Trophoblast cell (in vitro differentiated cells and primary cell): Measurements from ENCODE around the gene CAV2.
A peak's percentile ranks its signal among the peaks of the same experiment; 100 is the strongest.

ENCODE experiments used
- DNase-seq, 2 donors: peaks; one replicate each; pipeline ENCODE4 v3.0.0-alpha.2; 2016
- H2AFZ ChIP-seq: 2 replicates; pipeline ENCODE4 v1.6.1; 2013; ENCODE audit warnings: low read length, moderate library complexity, mild to moderate bottlenecking; ENCODE audit not compliant: insufficient read depth, poor library complexity
- H2AK5ac ChIP-seq: 2 replicates; pipeline ENCODE4 v1.6.1; 2013; ENCODE audit warnings: mild to moderate bottlenecking, low read length
- H2BK120ac ChIP-seq: 2 replicates; pipeline ENCODE4 v1.6.1; 2013; ENCODE audit warnings: low read length, mild to moderate bottlenecking, moderate library complexity; ENCODE audit not compliant: insufficient read depth, poor library complexity
- H2BK12ac ChIP-seq: 2 replicates; pipeline ENCODE4 v1.6.1; 2013; ENCODE audit warnings: mild to moderate bottlenecking, low read length, moderate library complexity
- H2BK5ac ChIP-seq: 2 replicates; pipeline ENCODE4 v1.6.1; 2013; ENCODE audit warnings: low read length, low read depth, moderate library complexity, mild to moderate bottlenecking; ENCODE audit not compliant: poor library complexity
- H3K14ac ChIP-seq: 2 replicates; pipeline ENCODE4 v1.6.1; 2013; ENCODE audit warnings: mild to moderate bottlenecking, low read length
- H3K18ac ChIP-seq: 2 replicates; pipeline ENCODE4 v1.6.1; 2013; ENCODE audit warnings: mild to moderate bottlenecking, low read length
- H3K23ac ChIP-seq: 2 replicates; pipeline ENCODE4 v1.6.1; 2013; ENCODE audit warnings: low read length
- H3K27ac ChIP-seq: 2 replicates; pipeline ENCODE4 v1.5.1; 2013; ENCODE audit warnings: low read depth, mild to moderate bottlenecking, inconsistent platforms, low read length, moderate library complexity
- H3K27me3 ChIP-seq: 2 replicates; pipeline ENCODE4 v1.6.1; 2013; ENCODE audit warnings: inconsistent platforms, mild to moderate bottlenecking, low read length, moderate library complexity; ENCODE audit not compliant: insufficient read depth
- H3K36me3 ChIP-seq, 2 experiments: 1 replicate in 1 of 2; 2 replicates in 1 of 2; pipeline ENCODE4 v1.6.1; 2013; ENCODE audit warnings: low read length in 2 of 2, mild to moderate bottlenecking in 2 of 2, moderate library complexity in 1 of 2; ENCODE audit not compliant: insufficient read depth in 2 of 2, control insufficient read depth in 1 of 2
- H3K4ac ChIP-seq: 2 replicates; pipeline ENCODE4 v1.6.1; 2013; ENCODE audit warnings: low read depth, mild to moderate bottlenecking, low read length, moderate library complexity
- H3K4me1 ChIP-seq, 2 experiments: 1 replicate in 1 of 2; 2 replicates in 1 of 2; pipeline ENCODE4 v1.6.1; 2013; ENCODE audit warnings: low read length in 2 of 2, mild to moderate bottlenecking in 2 of 2, moderate library complexity in 1 of 2; ENCODE audit not compliant: insufficient read depth in 2 of 2, control insufficient read depth in 1 of 2
- H3K4me2 ChIP-seq: 2 replicates; pipeline ENCODE4 v1.6.1; 2013; ENCODE audit warnings: inconsistent platforms, mild to moderate bottlenecking, low read length, moderate library complexity
- H3K4me3 ChIP-seq: 2 replicates; pipeline ENCODE4 v1.5.1; 2013; ENCODE audit warnings: mild to moderate bottlenecking, low read depth, low read length, inconsistent platforms
- H3K79me1 ChIP-seq: one replicate; pipeline ENCODE4 v1.6.1; 2013; ENCODE audit warnings: low read length
- H3K79me2 ChIP-seq: 2 replicates; pipeline ENCODE4 v1.6.1; 2013; ENCODE audit warnings: low read length, mild to moderate bottlenecking; ENCODE audit not compliant: control insufficient read depth, insufficient read depth, poor library complexity
- H3K9ac ChIP-seq: 2 replicates; pipeline ENCODE4 v1.6.1; 2013; ENCODE audit warnings: mild to moderate bottlenecking, low read length
- H3K9me3 ChIP-seq: 2 replicates; pipeline ENCODE4 v1.6.1; 2013; ENCODE audit warnings: low read depth, mild to moderate bottlenecking, control low read depth, inconsistent platforms, low read length; ENCODE audit not compliant: insufficient read depth
- H4K12ac ChIP-seq: 2 replicates; pipeline ENCODE4 v1.6.1; 2013; ENCODE audit warnings: low read depth, mild to moderate bottlenecking, low read length, moderate library complexity
- H4K8ac ChIP-seq: 2 replicates; pipeline ENCODE4 v1.6.1; 2013; ENCODE audit warnings: low read depth, mild to moderate bottlenecking, low read length, moderate library complexity
- H4K91ac ChIP-seq: one replicate; pipeline ENCODE4 v1.6.1; 2013; ENCODE audit warnings: low read depth, mild to moderate bottlenecking, low read length, moderate library complexity
- WGBS: extraction: QIAGEN DNeasy Blood & Tissue Kit; methylation state at CpG from one replicate; pipeline ENCODE4 v1.1.7; 2013; ENCODE audit warnings: missing lambda C conversion rate; ENCODE audit not compliant: insufficient read length, insufficient coverage; ENCODE audit errors: extremely low coverage; 5-methylcytosine and 5-hydroxymethylcytosine counted together

CAV2 gene

GRCh38 chr7:116543664-116544063 lies 44.1 kb downstream of the CAV2 start:
- Histone ChIP-seq H3K14ac (no peak overlapping the region), H3K4me1 (peaks cover 0 to 6% of the 10 kb centered on the region in 2 experiments), H2BK12ac (no peak overlapping the region), H4K91ac (no peak overlapping the region), H3K18ac (no peak overlapping the region), H3K27me3 (no peaks in the 10 kb centered on the region), H3K4me2 (no peak overlapping the region), H2AFZ (no peak overlapping the region), H3K36me3 (no peaks in the 10 kb centered on the region), H3K23ac (no peak overlapping the region), H3K4me3 (no peak overlapping the region), H3K27ac (peak overlapping the region; percentile 30), H3K4ac (no peak overlapping the region), H2AK5ac (no peak overlapping the region), H3K9me3 (no peaks in the 10 kb centered on the region), H4K8ac (no peak overlapping the region), H3K79me2 (no peaks in the 10 kb centered on the region), H3K79me1 (peaks cover 3% of the 10 kb centered on the region), H2BK120ac (no peak overlapping the region), H2BK5ac (no peak overlapping the region), H3K9ac (no peak overlapping the region), H4K12ac (no peak overlapping the region)
- no CpG with 5 or more reads among the region's 2 CpGs for WGBS
- no peak for DNase-seq

DNA sequence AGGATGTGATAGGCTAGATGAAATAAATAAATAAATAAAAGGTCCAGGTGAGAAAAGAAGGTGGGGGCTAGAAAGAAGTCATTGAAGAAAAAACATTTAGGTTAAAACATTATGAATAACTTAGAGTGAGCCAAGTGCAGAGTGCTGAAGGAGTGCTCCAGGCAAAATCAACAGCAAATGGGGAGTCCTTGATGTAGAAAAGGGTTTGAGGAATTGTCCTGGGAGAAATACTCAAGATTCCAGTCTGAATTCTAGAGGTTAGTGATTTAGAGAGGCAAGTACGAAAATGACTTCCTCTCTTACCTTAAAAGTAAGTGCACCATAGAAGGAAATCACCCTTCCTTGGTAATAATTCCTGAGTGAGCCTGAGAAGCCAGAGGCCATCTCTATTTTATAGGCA lies 44.9 kb downstream of the CAV2 start:
- no peaks in the 10 kb centered on the region for H3K27me3 ChIP-seq
- no peak overlapping the region for H2AFZ ChIP-seq
- no peak for DNase-seq
- no peak overlapping the region for H4K91ac ChIP-seq
- no peaks in the 10 kb centered on the region for H3K79me2 ChIP-seq
- no CpG with 5 or more reads among the region's 1 CpG for WGBS
- H3K79me1 ChIP-seq: peaks cover 3% of the 10 kb centered on the region
- no peak overlapping the region for H4K8ac ChIP-seq
- no peaks in the 10 kb centered on the region for H3K36me3 ChIP-seq
- no peak overlapping the region for H2BK5ac ChIP-seq
- no peak overlapping the region for H3K4ac ChIP-seq
- H3K18ac ChIP-seq: no peak overlapping the region
- no peaks in the 10 kb centered on the region for H3K9me3 ChIP-seq
- H2AK5ac ChIP-seq: no peak overlapping the region
- peaks cover 0 to 6% of the 10 kb centered on the region in 2 experiments for H3K4me1 ChIP-seq
- no peak overlapping the region for H2BK120ac ChIP-seq
- no peak overlapping the region for H3K4me3 ChIP-seq
- no peak overlapping the region for H3K27ac ChIP-seq
- no peak overlapping the region for H3K23ac ChIP-seq
- H3K14ac ChIP-seq: no peak overlapping the region
- H3K4me2 ChIP-seq: no peak overlapping the region
- no peak overlapping the region for H4K12ac ChIP-seq
- H3K9ac ChIP-seq: no peak overlapping the region
- H2BK12ac ChIP-seq: no peak overlapping the region

- Histone ChIP-seq H2BK5ac (no peak overlapping the region), H4K8ac (no peak overlapping the region), H3K27ac (no peak overlapping the region), H3K23ac (no peak overlapping the region), H3K9me3 (no peaks in the 10 kb centered on the region), H3K4me3 (no peak overlapping the region), H4K12ac (no peak overlapping the region), H3K4me2 (no peak overlapping the region), H3K79me2 (no peaks in the 10 kb centered on the region), H3K79me1 (peaks cover 3% of the 10 kb centered on the region), H3K18ac (no peak overlapping the region), H3K27me3 (no peaks in the 10 kb centered on the region), H2AK5ac (no peak overlapping the region), H2BK12ac (no peak overlapping the region), H2AFZ (no peak overlapping the region), H4K91ac (no peak overlapping the region), H2BK120ac (no peak overlapping the region), H3K9ac (no peak overlapping the region), H3K36me3 (no peaks in the 10 kb centered on the region), H3K4me1 (peaks cover 0 to 6% of the 10 kb centered on the region in 2 experiments), H3K14ac (no peak overlapping the region), H3K4ac (no peak overlapping the region)
- no CpG with 5 or more reads among the region's 6 CpGs for WGBS
- no peak for DNase-seq
Observed at GRCh38 chr7:116545411-116545993, 46.0 kb downstream of the CAV2 start.

DNA sequence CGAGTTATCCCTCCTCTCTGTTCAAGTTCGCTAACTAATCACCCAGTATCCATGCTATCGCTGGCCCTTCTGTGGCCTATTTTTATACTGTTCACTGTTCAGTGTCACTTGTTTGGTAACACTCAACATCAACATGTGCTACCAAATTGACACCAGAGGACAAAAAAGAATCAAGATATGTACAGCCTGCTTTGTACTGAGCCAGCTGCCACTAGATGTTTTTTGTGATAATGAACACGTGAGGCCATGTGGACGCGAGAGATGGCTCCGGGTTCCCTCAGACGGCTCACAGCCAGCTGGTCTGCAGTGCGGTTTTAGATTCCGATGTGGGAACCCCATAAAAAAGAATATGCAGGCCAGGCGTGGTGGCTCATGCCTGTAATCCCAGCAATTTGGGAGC lies 46.5 kb downstream of the CAV2 start:
- H3K27ac ChIP-seq: no peak overlapping the region
- no peaks in the 10 kb centered on the region for H3K27me3 ChIP-seq
- no peak overlapping the region for H3K4ac ChIP-seq
- H2AFZ ChIP-seq: no peak overlapping the region
- peaks cover 3% of the 10 kb centered on the region for H3K79me1 ChIP-seq
- H3K4me3 ChIP-seq: no peak overlapping the region
- peaks cover 0 to 6% of the 10 kb centered on the region in 2 experiments for H3K4me1 ChIP-seq
- no peak overlapping the region for H2BK5ac ChIP-seq
- H4K12ac ChIP-seq: no peak overlapping the region
- no peak overlapping the region for H4K8ac ChIP-seq
- no peak overlapping the region for H3K23ac ChIP-seq
- H3K18ac ChIP-seq: no peak overlapping the region
- no peaks in the 10 kb centered on the region for H3K36me3 ChIP-seq
- DNase-seq: no peak
- H3K9me3 ChIP-seq: no peaks in the 10 kb centered on the region
- H2BK120ac ChIP-seq: no peak overlapping the region
- no peak overlapping the region for H3K9ac ChIP-seq
- no CpG with 5 or more reads among the region's 11 CpGs for WGBS
- no peak overlapping the region for H2AK5ac ChIP-seq
- H4K91ac ChIP-seq: no peak overlapping the region
- no peaks in the 10 kb centered on the region for H3K79me2 ChIP-seq
- H3K4me2 ChIP-seq: no peak overlapping the region
- no peak overlapping the region for H2BK12ac ChIP-seq
- H3K14ac ChIP-seq: no peak overlapping the region
